SKM-1 treated with dmso at 0.1 percent for 144 hours (cell line): ENCODE results near the gene SKOR1.

Experiments used
- DNase-seq: peaks from one replicate; lab custom pipeline; 2025; ENCODE audit not compliant: unreplicated experiment; lab: John Stamatoyannopoulos, UW

Gene SKOR1

GRCh38 chr15:67832031-67832551 lies 6.8 kb downstream of the SKOR1 start:
- no peak for DNase-seq

GRCh38 chr15:67832897-67833709 lies 7.8 kb downstream of the SKOR1 start:
- DNase-seq: no peak

- DNase-seq: peak; percentile 30
Observed at GRCh38 chr15:67833710-67834511, 8.6 kb downstream of the SKOR1 start.

GRCh38 chr15:67834581-67835296 lies 9.4 kb downstream of the SKOR1 start:
- no peak for DNase-seq

GRCh38 chr15:67835297-67836133 lies 10.2 kb downstream of the SKOR1 start:
- no peak for DNase-seq

GRCh38 chr15:67836134-67836455 lies 10.8 kb downstream of the SKOR1 start:
- DNase-seq: no peak

GRCh38 chr15:67836477-67836876 lies 11.2 kb downstream of the SKOR1 start:
- DNase-seq: peak; percentile 12

GRCh38 chr15:67836955-67837354 lies 11.6 kb downstream of the SKOR1 start:
- DNase-seq: no peak

- peak; percentile 39 for DNase-seq
Observed at GRCh38 chr15:67838789-67839332, 13.6 kb downstream of the SKOR1 start.

GRCh38 chr15:67839499-67839928 lies 14.2 kb downstream of the SKOR1 start:
- peak; percentile 54 for DNase-seq

- DNase-seq: peak; percentile 89
Observed at GRCh38 chr15:67839929-67840748, 14.8 kb downstream of the SKOR1 start, which contains the start of gene RNU6-1. TSS of gene RNU6-1 (minus strand) at chr15:67840045.

- DNase-seq: peak; percentile 26
Observed at GRCh38 chr15:67840749-67841512, 15.6 kb downstream of the SKOR1 start.

GRCh38 chr15:67841513-67841762 lies 16.1 kb downstream of the SKOR1 start:
- no peak for DNase-seq

GRCh38 chr15:67843092-67843501 lies 17.8 kb downstream of the SKOR1 start:
- no peak for DNase-seq

- DNase-seq: no peak
Observed at GRCh38 chr15:67843571-67844387, 18.5 kb downstream of the SKOR1 start.

GRCh38 chr15:67845974-67846373 lies 20.7 kb downstream of the SKOR1 start:
- DNase-seq: no peak

- DNase-seq: no peak
Observed at GRCh38 chr15:67849538-67849937, 24.2 kb downstream of the SKOR1 start.

- no peak for DNase-seq
Observed at GRCh38 chr15:67850336-67850735, 25.0 kb downstream of the SKOR1 start.
